Measurements from ENCODE around the gene CD99L2. TPM values are rescaled to one million over a fixed set of nuclear protein-coding genes. Genes with fewer than 3 reads are reported as not detected.
A peak's percentile ranks its signal among the peaks of the same experiment; 100 is the strongest.

CD99L2 gene
- total RNA-seq, 4 donors from 2014 or later, result 56.8 to 88.6 (median 77.6) TPM

DNA sequence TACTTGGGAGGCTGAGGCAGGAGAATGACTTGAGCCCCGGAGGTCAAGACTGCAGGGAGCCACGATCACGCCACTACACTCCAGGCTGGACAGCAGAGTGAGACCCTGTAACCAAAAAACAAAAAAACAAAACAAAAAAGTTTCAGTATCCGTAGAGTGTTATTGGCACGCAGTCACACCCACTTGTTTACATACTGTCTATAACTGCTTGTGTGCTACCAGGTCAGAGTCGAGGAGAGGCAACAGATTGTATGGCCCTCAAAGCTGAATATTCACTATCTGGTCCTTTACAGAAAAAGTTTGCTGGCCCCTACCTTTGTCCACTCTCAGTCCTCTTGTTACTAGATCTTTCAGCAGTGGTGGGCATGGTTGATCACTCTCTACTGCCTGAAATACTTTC is 8.2 kb upstream of the CD99L2 start:
- no peak overlapping the region for H3K4me3 ChIP-seq
- H3K9me3 ChIP-seq, result no peaks in the 10 kb centered on the region
- no peaks in the 10 kb centered on the region for H3K36me3 ChIP-seq
- WGBS, 2 donors (ENCODE audit: low coverage in 1 of 2), result 81 to 82% methylated on average over 3 to 5 of the region's 6 CpGs
- TF ChIP-seq POLR2AphosphoS5 (IDR thresholded peaks at IDR 0.05), result no peak
- TF ChIP-seq EP300 (IDR thresholded peaks at IDR 0.05), result no peak
- TF ChIP-seq, protein P1, sequence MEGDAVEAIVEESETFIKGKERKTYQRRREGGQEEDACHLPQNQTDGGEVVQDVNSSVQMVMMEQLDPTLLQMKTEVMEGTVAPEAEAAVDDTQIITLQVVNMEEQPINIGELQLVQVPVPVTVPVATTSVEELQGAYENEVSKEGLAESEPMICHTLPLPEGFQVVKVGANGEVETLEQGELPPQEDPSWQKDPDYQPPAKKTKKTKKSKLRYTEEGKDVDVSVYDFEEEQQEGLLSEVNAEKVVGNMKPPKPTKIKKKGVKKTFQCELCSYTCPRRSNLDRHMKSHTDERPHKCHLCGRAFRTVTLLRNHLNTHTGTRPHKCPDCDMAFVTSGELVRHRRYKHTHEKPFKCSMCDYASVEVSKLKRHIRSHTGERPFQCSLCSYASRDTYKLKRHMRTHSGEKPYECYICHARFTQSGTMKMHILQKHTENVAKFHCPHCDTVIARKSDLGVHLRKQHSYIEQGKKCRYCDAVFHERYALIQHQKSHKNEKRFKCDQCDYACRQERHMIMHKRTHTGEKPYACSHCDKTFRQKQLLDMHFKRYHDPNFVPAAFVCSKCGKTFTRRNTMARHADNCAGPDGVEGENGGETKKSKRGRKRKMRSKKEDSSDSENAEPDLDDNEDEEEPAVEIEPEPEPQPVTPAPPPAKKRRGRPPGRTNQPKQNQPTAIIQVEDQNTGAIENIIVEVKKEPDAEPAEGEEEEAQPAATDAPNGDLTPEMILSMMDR (IDR thresholded peaks at IDR 0.05), result no peak
- no peak for TF ChIP-seq POLR2A (IDR thresholded peaks at IDR 0.05)
- no peak for ATAC-seq
- no peaks in the 10 kb centered on the region for H3K27me3 ChIP-seq
- no peaks in the 10 kb centered on the region for H3K4me1 ChIP-seq
- no peak overlapping the region for H3K27ac ChIP-seq

DNA sequence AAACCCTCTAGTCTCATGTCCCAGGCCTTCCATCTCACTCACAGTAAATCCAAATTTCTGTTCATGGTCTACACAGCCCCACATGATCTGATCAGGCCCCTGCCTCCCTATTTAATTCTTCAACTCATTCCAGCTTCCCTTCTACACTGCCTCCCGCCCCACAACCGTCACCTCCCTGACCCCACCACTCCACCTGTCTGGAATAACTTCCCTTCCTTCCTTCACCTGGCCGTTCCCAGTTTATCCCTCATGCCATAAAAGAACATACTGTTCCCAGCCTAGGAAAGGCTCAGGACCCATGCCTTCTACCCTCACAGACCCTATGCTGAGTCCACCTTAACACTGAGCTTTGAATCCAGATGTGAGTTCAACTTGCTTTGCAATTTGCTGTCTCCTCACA is 6.8 kb upstream of the CD99L2 start:
- H3K9me3 ChIP-seq, result no peaks in the 10 kb centered on the region
- ATAC-seq, result no peak
- TF ChIP-seq, protein P1 (IDR thresholded peaks at IDR 0.05), result no peak
- no peak for TF ChIP-seq POLR2A (IDR thresholded peaks at IDR 0.05)
- no peak for TF ChIP-seq EP300 (IDR thresholded peaks at IDR 0.05)
- TF ChIP-seq POLR2AphosphoS5 (IDR thresholded peaks at IDR 0.05), result no peak
- WGBS, 2 donors (ENCODE audit: low coverage in 1 of 2), result 68 to 90% methylated on average over 3 of the region's 3 CpGs
- H3K4me1 ChIP-seq, result no peaks in the 10 kb centered on the region
- no peaks in the 10 kb centered on the region for H3K27me3 ChIP-seq
- H3K27ac ChIP-seq, result no peak overlapping the region
- no peaks in the 10 kb centered on the region for H3K36me3 ChIP-seq
- no peak overlapping the region for H3K4me3 ChIP-seq

DNA sequence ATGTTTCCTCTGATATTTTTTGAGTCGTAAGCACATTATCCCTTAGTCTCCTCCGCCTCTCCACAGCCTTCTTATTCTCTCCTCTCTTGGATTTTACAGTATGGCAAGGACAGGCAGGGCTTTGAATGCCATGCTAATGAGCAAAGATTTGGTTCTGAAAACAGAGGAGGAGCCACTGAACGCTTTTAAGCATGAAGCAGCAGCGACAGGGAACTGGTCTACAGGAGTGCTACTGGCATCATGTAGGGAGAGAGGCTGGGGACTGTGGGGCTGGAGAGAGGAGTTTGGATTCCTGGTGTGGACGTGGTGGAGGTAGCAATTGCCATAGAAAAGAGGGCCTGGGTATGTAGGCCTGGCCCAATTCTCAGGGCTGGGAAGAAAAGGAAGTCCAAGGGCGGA is 4.6 kb upstream of the CD99L2 start:
- H3K9me3 ChIP-seq, result no peaks in the 10 kb centered on the region
- TF ChIP-seq POLR2AphosphoS5 (IDR thresholded peaks at IDR 0.05) (no peak), EP300 (IDR thresholded peaks at IDR 0.05) (no peak), POLR2A (IDR thresholded peaks at IDR 0.05) (no peak)
- TF ChIP-seq, protein P1 (IDR thresholded peaks at IDR 0.05), result no peak
- H3K27ac ChIP-seq, result no peak overlapping the region
- H3K27me3 ChIP-seq, result no peaks in the 10 kb centered on the region
- no peak overlapping the region for H3K4me3 ChIP-seq
- no peak for ATAC-seq
- H3K36me3 ChIP-seq, result no peaks in the 10 kb centered on the region
- H3K4me1 ChIP-seq, result no peaks in the 10 kb centered on the region
- 60 to 67% methylated on average over 1 to 3 of the region's 6 CpGs for WGBS, 2 donors (ENCODE audit: low coverage in 1 of 2)

DNA sequence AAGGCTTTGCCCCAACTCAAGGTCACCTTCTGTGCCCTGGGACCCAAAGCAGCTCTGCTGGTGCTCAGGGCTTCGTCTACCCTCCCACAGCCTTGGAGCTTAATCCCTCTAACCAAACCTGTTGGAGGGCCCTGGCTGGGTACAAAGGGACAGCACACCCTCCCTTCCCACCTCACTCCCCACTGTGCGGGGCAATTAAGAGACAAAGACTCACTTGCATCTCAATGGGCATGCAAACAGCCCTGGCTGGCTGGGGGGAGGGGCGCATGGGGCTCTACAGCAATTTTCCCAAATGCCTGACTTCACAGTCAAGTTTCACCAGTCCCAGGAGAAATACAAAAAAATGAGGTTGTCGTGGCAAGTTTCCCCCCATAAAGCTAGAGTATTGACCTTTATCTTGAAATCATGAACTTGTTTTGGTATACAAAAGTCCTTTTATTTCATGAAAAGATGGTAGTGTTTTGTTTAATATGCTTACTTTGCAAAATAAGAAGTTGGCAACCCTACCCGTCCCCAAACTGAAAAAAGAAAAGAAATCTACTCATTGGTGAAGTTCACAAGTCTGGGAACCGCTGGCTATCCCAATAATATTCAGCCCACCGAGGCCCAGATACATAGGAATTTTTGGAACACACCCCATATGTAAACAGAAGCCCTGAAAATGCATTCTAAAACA is 4.1 kb upstream of the CD99L2 start:
- no peak for ATAC-seq
- peaks cover 0 to 2% (median 0%) of the 10 kb centered on the region in 3 donors for H3K4me1 ChIP-seq
- no peak overlapping the region for H3K4me3 ChIP-seq
- H3K36me3 ChIP-seq, result no peaks in the 10 kb centered on the region
- no peaks in the 10 kb centered on the region for H3K27me3 ChIP-seq
- no peak overlapping the region for H3K27ac ChIP-seq
- H3K9me3 ChIP-seq, result no peaks in the 10 kb centered on the region
- TF ChIP-seq POLR2AphosphoS5 (IDR thresholded peaks at IDR 0.05) (no peak), EP300 (IDR thresholded peaks at IDR 0.05) (no peak), POLR2A (IDR thresholded peaks at IDR 0.05) (no peak)
- TF ChIP-seq, protein P1 (IDR thresholded peaks at IDR 0.05), result no peak
- WGBS, 2 donors (ENCODE audit: low coverage in 1 of 2), result 34 to 45% methylated on average over 2 to 4 of the region's 7 CpGs

DNA sequence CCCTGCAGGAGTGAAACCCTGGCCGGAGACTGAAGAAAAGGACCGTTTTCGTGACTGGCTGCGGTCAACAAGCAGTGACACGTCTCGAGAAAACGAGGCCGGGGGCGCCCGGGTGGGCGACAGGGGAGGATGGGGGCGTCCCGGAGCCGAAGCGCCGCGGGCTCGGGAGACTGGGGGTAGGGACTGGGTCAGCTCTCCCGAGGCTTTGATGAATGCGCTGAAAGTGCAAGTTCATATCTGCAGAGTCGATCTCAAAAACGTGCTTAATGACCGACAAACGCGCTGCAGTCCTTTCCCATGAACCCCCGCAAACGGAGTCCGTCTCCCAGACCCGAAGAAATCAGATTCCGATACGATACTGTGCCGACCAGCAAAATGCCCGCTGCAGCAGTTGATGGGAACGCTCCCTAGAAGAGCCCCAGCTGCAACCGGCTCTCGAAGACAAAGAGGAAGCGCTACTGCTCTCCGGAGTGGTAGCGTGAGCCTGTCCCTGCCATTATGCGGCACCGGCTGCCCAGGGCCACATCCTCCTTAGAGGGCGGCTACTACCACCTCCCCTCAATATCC is 806 bp upstream of the CD99L2 start:
- Histone ChIP-seq H3K9me3 (no peaks in the 10 kb centered on the region), H3K27ac (peak overlapping the region in 3 of 4 donors; percentile 76 to 85 (median 79)), H3K4me1 (peaks cover 0 to 13% (median 0%) of the 10 kb centered on the region in 3 donors), H3K36me3 (no peaks in the 10 kb centered on the region), H3K27me3 (no peaks in the 10 kb centered on the region), H3K4me3 (peak overlapping the region; percentile 66 to 77)
- TF ChIP-seq, protein P1 (IDR thresholded peaks at IDR 0.05), result no peak
- TF ChIP-seq EP300 (IDR thresholded peaks at IDR 0.05), result no peak
- TF ChIP-seq POLR2A (IDR thresholded peaks at IDR 0.05), result no peak
- TF ChIP-seq POLR2AphosphoS5 (IDR thresholded peaks at IDR 0.05), result no peak
- no peak for ATAC-seq
- 0% methylated on average over 3 of the region's 42 CpGs; no CpG with 5 or more reads in 1 of the 2 donors for WGBS, 2 donors (ENCODE audit: low coverage in 1 of 2)

Measured in gastroesophageal sphincter (tissue), 4 donors.